GM23248 (cell line): ENCODE results near the gene NR3C1. TPM values are rescaled to one million over a fixed set of nuclear protein-coding genes. Genes with fewer than 3 reads are reported as not detected.

Experiments used
- DNase-seq: peaks from one replicate; pipeline ENCODE4 v3.0.0-alpha.2; 2015
- H2AFZ ChIP-seq: fragments of 200-600 bp; sonication (generic); 2 replicates; pipeline ENCODE4 v1.6.1; 2016; ENCODE audit warnings: antibody characterized with exemption
- H3F3A ChIP-seq: fragments of 200-600 bp; sonication (generic); 2 replicates; pipeline ENCODE4 v1.6.1; 2016; ENCODE audit warnings: mild to moderate bottlenecking, antibody characterized with exemption, mixed run types; ENCODE audit not compliant: insufficient read depth
- H3K27ac ChIP-seq: fragments of 200-600 bp; sonication (generic); 2 replicates; pipeline ENCODE4 v1.5.1; 2016; ENCODE audit warnings: mild to moderate bottlenecking
- H3K27me3 ChIP-seq: fragments of 200-600 bp; sonication (generic); replicated peaks from 2 replicates; pipeline ENCODE4 v1.6.1; 2016; ENCODE audit warnings: mild to moderate bottlenecking; ENCODE audit not compliant: insufficient read depth
- H3K36me3 ChIP-seq: fragments of 200-600 bp; sonication (generic); 2 replicates; pipeline ENCODE4 v1.6.1; 2016; ENCODE audit warnings: low read depth, mild to moderate bottlenecking
- H3K4me1 ChIP-seq: fragments of 200-600 bp; sonication (generic); 2 replicates; pipeline ENCODE4 v1.6.1; 2016; ENCODE audit warnings: mild to moderate bottlenecking; ENCODE audit not compliant: insufficient read depth
- H3K4me2 ChIP-seq: fragments of 200-600 bp; sonication (generic); one replicate; pipeline ENCODE4 v1.6.1; 2016; ENCODE audit warnings: mild to moderate bottlenecking; ENCODE audit not compliant: unreplicated experiment
- H3K4me3 ChIP-seq: fragments of 200-600 bp; sonication (generic); 2 replicates; pipeline ENCODE4 v1.5.1; 2016; ENCODE audit warnings: mild to moderate bottlenecking
- H3K79me2 ChIP-seq: fragments of 200-600 bp; sonication (generic); 2 replicates; pipeline ENCODE4 v1.6.1; 2016; ENCODE audit warnings: mild to moderate bottlenecking; ENCODE audit not compliant: insufficient read depth
- H3K9ac ChIP-seq: fragments of 200-600 bp; sonication (generic); 2 replicates; pipeline ENCODE4 v1.6.1; 2016; ENCODE audit warnings: mild to moderate bottlenecking
- H3K9me2 ChIP-seq: fragments of 200-600 bp; sonication (generic); 2 replicates; pipeline ENCODE4 v1.6.1; 2016; ENCODE audit warnings: mixed run types, mild to moderate bottlenecking, moderate library complexity; ENCODE audit not compliant: insufficient read depth
- H3K9me3 ChIP-seq: fragments of 200-600 bp; sonication (generic); one replicate; pipeline ENCODE4 v1.6.1; 2017; ENCODE audit warnings: low read depth
- H4K20me1 ChIP-seq: fragments of 200-600 bp; sonication (generic); 2 replicates; pipeline ENCODE4 v1.6.0; 2016; ENCODE audit not compliant: insufficient read depth
- EZH2 ChIP-seq: fragments of 200-600 bp; sonication (generic); IDR thresholded peaks from 2 replicates; pipeline ENCODE4 v1.6.1; 2018; ENCODE audit warnings: antibody characterized with exemption, mild to moderate bottlenecking; ENCODE audit not compliant: insufficient read depth, poor library complexity, severe bottlenecking
- EZH2phosphoT487 ChIP-seq: fragments of 200-600 bp; sonication (generic); IDR thresholded peaks from 2 replicates; pipeline ENCODE4 v1.6.1; 2018; ENCODE audit warnings: antibody characterized with exemption, moderate library complexity, mild to moderate bottlenecking, low read depth; ENCODE audit not compliant: insufficient read depth
- WGBS, 2 experiments: methylation state at CpG; one replicate each; pipeline ENCODE4 v1.1.6; 2015 to 2017; ENCODE audit warnings: low lambda C conversion rate in 2 of 2, low coverage in 1 of 2; ENCODE audit errors: missing lambda C conversion rate in 2 of 2; 5-methylcytosine and 5-hydroxymethylcytosine counted together
- in situ Hi-C: fragments of 300-500 bp; cut with MboI; formaldehyde crosslinking; loops from 2 replicates; pipeline ENCODE4 v1.15.0; 2020
- polyA plus RNA-seq: library from polyadenylated mRNA; unstranded; fragments of >200 nt; fragmentation: Nextera tagmentation; extraction: Ambion mirVana; gene quantifications from 2 replicates; pipeline ENCODE4 v1.2.1, GENCODE V29; 2016
- total RNA-seq: library from RNA; depleted of rRNA; stranded (reverse); fragments of >200 nt; shearing (Covaris generic); gene quantifications from 2 replicates; pipeline ENCODE4 v1.2.3, GENCODE V29; 2014

Gene NR3C1
- total and polyA plus RNA-seq, 2 experiments from 2014 or later = 103 to 121 TPM

DNA sequence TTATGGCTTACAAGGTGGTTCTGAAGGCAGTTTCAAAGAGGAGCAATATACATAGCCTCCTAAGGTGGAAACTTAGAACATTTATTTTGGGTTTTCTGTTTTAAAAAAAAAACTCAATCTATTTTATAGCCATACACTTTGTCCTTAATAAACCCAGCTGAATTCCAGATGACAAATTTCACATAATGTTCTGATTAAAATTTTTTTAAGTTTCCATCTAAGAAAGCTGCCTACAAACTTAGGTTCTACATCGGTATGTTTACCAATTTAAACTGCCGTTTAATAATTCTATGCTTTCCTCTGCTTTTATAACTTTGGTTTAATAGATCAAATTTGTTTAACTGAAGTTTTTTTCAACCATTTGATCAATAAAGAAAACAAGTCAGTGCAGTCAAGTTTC is 12.5 kb downstream of the NR3C1 start:
- Histone ChIP-seq H4K20me1 (peaks cover 79% of the 10 kb centered on the region), H3K4me2 (peak overlapping the region; percentile 74)

DNA sequence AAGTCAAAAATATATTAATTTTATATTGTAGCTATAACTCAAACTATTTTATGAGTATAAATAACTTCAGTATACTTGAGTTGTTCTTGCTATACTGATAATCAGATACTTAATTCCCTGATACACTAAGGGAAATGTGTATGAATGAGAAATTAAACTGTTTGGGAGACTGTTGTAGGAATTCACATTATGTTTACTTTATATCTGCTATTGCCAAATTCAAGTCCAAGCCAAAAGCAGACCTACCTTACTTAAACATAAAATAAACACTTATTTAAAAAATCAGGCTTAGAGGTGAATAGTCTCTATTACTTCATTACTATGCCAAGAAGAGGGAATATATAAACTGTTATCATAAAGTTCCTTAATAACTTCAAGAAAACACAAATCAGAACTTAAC is 13.2 kb downstream of the NR3C1 start:
- Histone ChIP-seq H3K79me2 (peaks cover 100% of the 10 kb centered on the region), H3K9me3 (no peaks in the 10 kb centered on the region), H3K4me1 (peaks cover 89% of the 10 kb centered on the region), H3K27me3 (no peaks in the 10 kb centered on the region), H3K36me3 (peaks cover 12% of the 10 kb centered on the region; the same call in 1 of the 2 replicates), H3K9ac (peak overlapping the region; percentile 11; the same call in 1 of the 2 replicates), H3K4me2 (peak overlapping the region; percentile 74), H3K9me2 (no peaks in the 10 kb centered on the region), H3F3A (peaks cover 34% of the 10 kb centered on the region), H4K20me1 (peaks cover 85% of the 10 kb centered on the region), H3K27ac (peak overlapping the region; percentile 17), H3K4me3 (peak overlapping the region; percentile 52), H2AFZ (no peak overlapping the region)
- DNase-seq = no peak
- no peak for TF ChIP-seq EZH2
- no peak for TF ChIP-seq EZH2phosphoT487
- in situ Hi-C loops = loop anchor here (10.0 kb wide), 2 partner anchors 365 to 465 kb away; no protein-coding TSS in a partner anchor

More for the DNA sequence above, 12.5 kb downstream of the NR3C1 start:
- in situ Hi-C loops = loop anchor here (10.0 kb wide), 2 partner anchors 366 to 466 kb away; no protein-coding TSS in a partner anchor
- 0 to 3% methylated on average over 2 of the region's 2 CpGs for WGBS, 2 experiments
- H3K27me3 ChIP-seq = no peaks in the 10 kb centered on the region
- no peak overlapping the region for H2AFZ ChIP-seq
- no peaks in the 10 kb centered on the region for H3K9me2 ChIP-seq
- H3K9me3 ChIP-seq = no peaks in the 10 kb centered on the region
- peak overlapping the region; percentile 17 for H3K27ac ChIP-seq
- H3K9ac ChIP-seq = peak overlapping the region; percentile 8; the same call in 1 of the 2 replicates
- peaks cover 34% of the 10 kb centered on the region for H3F3A ChIP-seq
- TF ChIP-seq EZH2phosphoT487 (no peak), EZH2 (no peak)
- H3K4me1 ChIP-seq = peaks cover 94% of the 10 kb centered on the region
- H3K79me2 ChIP-seq = peaks cover 100% of the 10 kb centered on the region
- H3K4me3 ChIP-seq = peak overlapping the region; percentile 52
- DNase-seq = peak; percentile 44
- 0 out of 2 replicates have a peak, but pooled peaks cover 7% of the 10 kb centered on the region for H3K36me3 ChIP-seq

DNA sequence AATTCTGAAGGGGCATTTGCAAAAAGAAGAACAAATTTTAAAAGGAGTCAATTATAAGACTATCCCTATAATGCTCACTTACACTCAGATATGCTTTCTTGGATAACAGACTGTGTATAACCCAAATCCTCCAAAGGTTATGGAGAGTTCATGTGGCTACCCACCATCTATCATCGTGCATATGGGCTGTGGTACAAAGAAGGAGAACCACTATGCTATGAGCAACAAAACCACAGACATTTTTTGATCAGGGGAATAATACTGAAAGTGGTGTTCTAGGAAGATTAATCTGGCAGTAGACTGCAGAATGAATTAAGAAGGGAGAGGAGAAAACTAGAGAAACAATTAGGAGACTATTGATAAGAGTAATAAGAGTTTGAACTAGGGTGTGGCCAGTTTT is 16.8 kb downstream of the NR3C1 start:
- peaks cover 100% of the 10 kb centered on the region for H3K79me2 ChIP-seq
- H3K4me3 ChIP-seq = no peak overlapping the region
- H3K9me2 ChIP-seq = no peaks in the 10 kb centered on the region
- H3K4me1 ChIP-seq = peaks cover 54% of the 10 kb centered on the region
- no peak overlapping the region for H2AFZ ChIP-seq
- 0 out of 2 replicates have a peak overlapping the region, but pooled peaks have one; percentile 6 for H3K27ac ChIP-seq
- H3K9ac ChIP-seq = no peak overlapping the region
- H3K27me3 ChIP-seq = no peaks in the 10 kb centered on the region
- H3K4me2 ChIP-seq = peak overlapping the region; percentile 44
- 14 to 31% methylated on average over 1 of the region's 1 CpG for WGBS, 2 experiments
- peak; percentile 64 for DNase-seq
- H3K9me3 ChIP-seq = no peaks in the 10 kb centered on the region
- TF ChIP-seq EZH2 = no peak
- no peak for TF ChIP-seq EZH2phosphoT487
- peaks cover 26% of the 10 kb centered on the region for H3K36me3 ChIP-seq
- peaks cover 64% of the 10 kb centered on the region for H4K20me1 ChIP-seq
- H3F3A ChIP-seq = peaks cover 50% of the 10 kb centered on the region
- in situ Hi-C loops = no loop called here

DNA sequence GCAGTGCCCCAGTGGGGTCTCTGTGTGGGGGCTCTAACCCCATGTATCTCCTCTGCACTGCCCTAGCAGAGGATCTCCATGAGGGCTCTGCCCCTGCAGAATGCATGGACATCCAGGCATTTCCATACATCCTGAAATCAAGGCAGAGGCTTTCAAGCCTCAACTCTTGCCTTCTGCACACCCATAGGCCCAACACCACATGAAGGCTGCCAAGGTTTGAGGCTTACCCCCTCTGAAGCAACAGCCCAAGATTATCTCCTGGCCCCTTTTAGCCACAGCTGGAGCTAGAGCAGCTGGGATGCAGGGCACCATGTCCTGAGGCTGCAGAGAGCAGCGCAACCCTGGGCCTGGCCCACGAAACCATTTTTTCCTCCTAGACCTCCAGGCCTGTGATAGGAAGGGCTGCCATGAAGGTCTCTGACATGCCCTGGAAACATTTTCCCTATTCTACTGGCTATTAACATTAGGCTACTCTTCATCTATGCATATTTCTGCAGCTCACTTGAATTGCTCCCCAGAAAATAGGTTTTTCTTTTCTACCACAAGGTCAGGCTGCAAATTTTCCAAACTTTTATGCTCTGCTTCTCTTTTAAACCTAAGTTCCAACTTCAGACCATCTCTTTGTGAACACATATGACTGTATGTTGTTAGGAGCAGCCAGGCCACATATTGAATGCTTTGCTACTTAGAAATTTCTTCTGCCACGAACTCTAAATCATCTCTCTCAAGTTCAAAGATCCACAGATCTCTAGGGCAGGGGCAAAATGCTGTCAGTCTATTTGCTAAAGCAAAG is 18.4 kb downstream of the NR3C1 start:
- H3K9me3 ChIP-seq = no peaks in the 10 kb centered on the region
- in situ Hi-C loops = no loop called here
- 100% methylated on average over 3 of the region's 3 CpGs for WGBS, 2 experiments

More for the DNA sequence above, 18.4 kb downstream of the NR3C1 start:
- Histone ChIP-seq H2AFZ (no peak overlapping the region), H3K27ac (no peak overlapping the region), H3F3A (peaks cover 57% of the 10 kb centered on the region; the same call in 1 of the 2 replicates), H3K4me3 (no peak overlapping the region), H3K27me3 (no peaks in the 10 kb centered on the region), H3K79me2 (peaks cover 100% of the 10 kb centered on the region), H3K4me2 (no peak overlapping the region), H3K9ac (no peak overlapping the region), H4K20me1 (peaks cover 67% of the 10 kb centered on the region), H3K9me2 (no peaks in the 10 kb centered on the region), H3K36me3 (peaks cover 26% of the 10 kb centered on the region), H3K4me1 (peaks cover 51% of the 10 kb centered on the region)
- DNase-seq = no peak
- TF ChIP-seq EZH2phosphoT487 (no peak), EZH2 (no peak)
